GM18951 (cell line): Measurements from ENCODE around the gene APOB.

ENCODE experiments used
- POLR2A ChIP-seq: IDR thresholded peaks from 4 replicates; pipeline ENCODE4 v1.6.1; 2011; ENCODE audit warnings: mild to moderate bottlenecking; ENCODE audit not compliant: insufficient read length, insufficient read depth; ENCODE audit errors: extremely low read depth
- in situ Hi-C: fragments of 300-500 bp; cut with MboI; formaldehyde crosslinking; loops from one replicate; pipeline ENCODE4 v1.12.0; 2022; ENCODE audit warnings: low sequenced_read_pairs, mixed read lengths, inconsistent platforms; ENCODE audit not compliant: unreplicated experiment

APOB gene

DNA sequence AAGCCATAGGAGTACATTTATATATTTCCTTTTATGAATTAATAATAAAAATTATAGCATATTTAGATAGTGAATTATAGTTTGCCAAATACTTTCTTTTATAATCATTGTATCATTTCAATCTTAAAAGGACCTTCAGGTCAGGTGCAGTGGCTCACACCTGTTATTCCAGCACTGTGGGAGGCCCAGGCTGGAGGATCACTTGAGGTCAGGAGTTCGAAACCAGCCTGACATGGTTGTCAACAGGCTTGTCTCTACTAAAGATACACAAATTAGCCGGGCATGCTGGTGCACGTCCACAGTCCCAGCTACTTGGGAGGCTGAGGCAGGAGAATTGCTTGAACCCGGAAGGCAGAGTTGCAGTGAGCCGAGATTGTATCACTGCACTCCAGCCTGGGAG is 19.7 kb downstream of the APOB start:
- in situ Hi-C loops = no loop called here
- TF ChIP-seq POLR2A = no peak

DNA sequence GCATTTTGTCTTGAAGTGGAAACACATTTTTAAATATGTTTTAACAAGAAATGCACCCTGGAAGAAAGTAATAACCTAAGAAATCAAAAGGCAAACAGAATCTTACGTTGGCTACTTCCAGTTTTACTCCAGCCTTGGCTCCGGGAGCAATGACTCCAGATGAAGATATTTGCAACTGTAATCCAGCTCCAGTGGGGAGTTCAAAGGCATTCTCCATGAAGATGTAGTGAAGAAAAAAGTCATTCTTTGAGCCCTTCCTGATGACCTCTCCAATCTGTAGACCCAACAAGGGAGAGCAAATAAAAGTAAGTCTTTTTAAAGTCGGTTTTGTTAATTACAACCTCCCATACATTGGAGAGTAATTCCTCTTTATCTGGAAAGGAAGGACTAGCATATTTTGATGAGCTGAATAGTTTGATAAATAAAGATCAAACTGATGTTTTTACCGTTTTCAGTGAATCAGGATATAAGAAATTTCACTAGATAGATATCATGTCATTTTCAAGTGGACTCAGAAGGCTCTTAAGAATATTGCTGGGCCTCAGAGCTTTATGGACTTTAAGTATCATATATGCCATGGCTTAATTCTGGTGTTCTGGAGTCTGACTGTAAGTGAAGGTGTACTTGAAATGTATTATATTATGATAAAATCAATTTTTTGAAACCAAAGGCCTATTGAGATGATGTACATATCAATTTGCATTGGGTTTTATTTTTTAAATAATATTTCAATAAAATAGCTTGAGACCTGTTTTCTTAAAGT is 20.3 kb downstream of the APOB start:
- TF ChIP-seq POLR2A = no peak
- in situ Hi-C loops = no loop called here

DNA sequence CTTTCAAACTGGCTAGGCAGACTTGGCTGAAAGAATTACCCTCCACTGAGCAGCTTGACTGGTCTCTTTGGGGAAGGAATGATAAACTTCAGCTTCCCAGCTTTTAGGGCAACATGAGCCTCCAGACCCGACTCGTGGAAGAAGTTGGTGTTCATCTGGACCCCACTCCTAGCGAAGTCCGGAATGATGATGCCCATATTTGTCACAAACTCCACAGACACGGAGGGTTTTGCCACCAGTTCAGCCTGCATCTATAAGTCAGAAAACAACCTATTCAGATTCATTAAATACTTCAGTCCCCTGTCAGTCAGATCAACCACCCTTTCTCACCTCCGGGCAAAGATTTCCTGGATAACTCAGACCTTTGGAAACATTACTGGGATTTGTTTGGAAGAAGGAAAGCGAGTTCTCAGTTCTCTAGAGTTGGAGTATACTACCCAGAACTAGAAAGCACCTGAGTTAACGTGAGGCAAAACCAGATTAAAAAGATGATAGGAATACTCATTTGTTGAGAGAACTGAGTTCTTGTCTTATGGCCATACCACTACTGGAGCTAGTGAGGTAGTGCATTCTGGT is 21.0 kb downstream of the APOB start:
- TF ChIP-seq POLR2A = no peak
- in situ Hi-C loops = no loop called here

GRCh38 chr2:21021430-21021829 is 22.4 kb downstream of the APOB start:
- in situ Hi-C loops = no loop called here
- TF ChIP-seq POLR2A = no peak

DNA sequence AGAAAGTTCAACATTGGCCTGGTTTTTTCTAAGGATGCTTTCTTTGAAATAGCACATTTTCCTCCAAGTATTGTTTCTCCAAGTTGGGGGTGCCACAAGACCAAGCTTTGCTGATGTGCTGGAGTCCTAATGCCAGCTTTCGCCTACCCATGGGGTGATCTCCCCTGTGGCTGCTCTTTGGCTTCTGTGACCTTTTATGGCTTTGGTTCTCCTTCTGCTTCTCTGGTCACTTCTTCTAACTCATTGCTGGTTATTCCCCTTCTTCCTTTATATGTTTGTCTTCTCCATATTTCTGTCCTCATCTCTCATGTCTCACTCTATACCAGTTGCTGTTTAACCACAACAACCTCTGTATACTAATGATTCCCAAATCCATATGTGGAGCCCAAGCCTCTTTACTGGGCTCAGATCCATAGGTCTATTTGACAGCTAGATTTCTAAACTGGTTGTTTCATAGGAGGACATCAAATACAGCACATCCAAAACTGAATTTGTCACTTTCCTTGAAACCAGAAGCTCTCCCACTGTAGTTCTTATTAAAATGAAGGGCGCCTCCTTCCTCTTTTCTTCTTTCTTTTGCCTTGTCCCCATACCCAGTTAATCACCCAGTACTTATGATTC is 23.1 kb downstream of the APOB start:
- in situ Hi-C loops = no loop called here
- no peak for TF ChIP-seq POLR2A

DNA sequence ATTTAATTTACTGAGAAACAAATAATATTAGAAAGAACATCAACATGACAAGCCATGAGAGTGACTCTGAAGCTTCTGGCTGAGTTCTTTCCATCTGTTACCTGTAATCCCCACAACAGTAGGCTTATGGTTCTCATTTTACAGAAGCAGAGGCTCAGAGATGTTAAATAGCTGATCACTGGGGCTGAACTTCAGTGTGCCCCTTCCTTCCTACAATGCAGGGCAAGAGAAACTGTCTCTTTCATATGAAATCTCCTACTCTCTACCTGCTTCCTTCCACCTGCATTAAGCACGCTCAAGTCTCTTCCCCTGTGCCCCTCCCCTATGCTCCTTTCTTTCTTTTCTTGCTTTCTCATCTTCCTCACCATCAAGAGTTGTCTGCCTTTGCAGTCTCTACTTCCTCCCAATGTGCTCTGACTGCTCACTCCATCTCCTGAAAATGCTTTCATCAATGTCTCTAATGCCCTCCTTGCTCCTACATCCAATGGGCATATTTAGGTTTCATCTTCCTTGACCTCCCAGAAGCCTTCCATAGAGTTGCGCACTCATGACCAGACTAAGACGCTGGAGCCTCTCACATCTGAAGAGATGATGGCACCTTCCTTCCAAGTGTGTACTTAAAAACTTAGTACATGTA is 23.7 kb downstream of the APOB start:
- TF ChIP-seq POLR2A = no peak
- in situ Hi-C loops = no loop called here

- TF ChIP-seq POLR2A = no peak
These were observed 24.2 kb downstream of the APOB start for GRCh38 chr2:21019678-21020021.

GRCh38 chr2:21019000-21019677 is 24.7 kb downstream of the APOB start:
- in situ Hi-C loops = no loop called here
- TF ChIP-seq POLR2A = no peak

More at GRCh38 chr2:21019678-21020021, 24.2 kb downstream of the APOB start:
- in situ Hi-C loops = no loop called here

DNA sequence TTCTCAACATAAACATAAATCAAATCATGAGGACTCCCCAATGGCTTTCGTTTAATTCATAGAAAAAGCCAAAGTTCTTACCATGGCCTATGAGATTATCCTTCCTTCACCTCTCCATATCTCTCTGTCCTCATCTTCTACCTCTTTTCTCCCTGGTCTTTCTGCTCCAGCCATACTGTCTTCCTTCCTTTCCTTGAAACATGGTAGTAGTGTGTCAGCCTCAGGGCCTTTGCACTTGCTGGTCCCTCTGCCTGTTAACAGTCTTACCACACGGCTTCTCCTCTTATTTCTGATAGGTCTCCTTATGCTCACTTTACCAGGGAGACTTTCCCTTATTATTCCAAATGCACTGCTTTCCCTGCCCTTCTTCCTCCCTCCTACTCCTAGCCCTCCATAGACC is 25.6 kb downstream of the APOB start:
- TF ChIP-seq POLR2A = no peak
- in situ Hi-C loops = no loop called here

DNA sequence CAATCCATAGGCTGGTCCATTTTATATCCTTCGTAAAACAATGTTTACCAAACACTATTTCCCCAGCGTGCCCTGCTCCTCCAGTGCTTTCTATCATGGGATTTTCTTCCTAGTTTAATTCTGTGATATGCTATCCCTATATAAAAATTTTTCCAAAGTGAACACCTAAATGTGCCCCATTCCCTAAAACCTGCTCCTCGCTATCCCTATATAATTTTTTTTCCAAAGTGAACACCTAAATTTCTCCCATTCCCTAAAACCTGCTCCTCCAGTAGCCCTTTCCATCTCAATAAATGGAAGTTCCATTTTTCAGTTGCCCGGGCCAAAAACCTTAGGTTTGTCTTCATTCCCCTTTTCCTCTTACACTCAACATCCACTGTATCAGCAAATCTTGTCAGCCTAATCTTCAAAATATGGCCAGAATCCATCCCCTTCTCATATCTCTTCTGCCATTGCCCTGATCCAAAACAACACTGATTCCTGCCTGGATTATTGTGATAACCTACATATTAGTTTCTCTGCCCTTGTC is 26.1 kb downstream of the APOB start:
- in situ Hi-C loops = no loop called here

DNA sequence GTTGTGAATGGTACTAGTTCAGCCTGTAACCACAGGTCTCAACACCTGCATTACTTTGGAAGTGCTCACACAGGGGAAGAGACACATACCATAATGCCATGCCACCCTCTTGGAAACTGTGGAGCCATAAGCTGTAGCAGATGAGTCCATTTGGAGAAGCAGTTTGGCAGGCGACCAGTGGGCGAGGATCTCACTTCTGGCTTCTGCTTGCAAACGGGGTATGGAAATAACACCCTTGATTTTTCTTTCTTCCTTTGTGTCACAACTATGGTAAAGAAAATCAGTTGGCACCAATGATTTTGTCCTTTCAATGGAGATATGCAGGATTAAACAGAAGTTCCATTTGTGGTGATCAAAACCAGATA is 28.6 kb downstream of the APOB start:
- TF ChIP-seq POLR2A = no peak
- in situ Hi-C loops = no loop called here

More for the DNA sequence above, 26.1 kb downstream of the APOB start:
- TF ChIP-seq POLR2A = no peak

DNA sequence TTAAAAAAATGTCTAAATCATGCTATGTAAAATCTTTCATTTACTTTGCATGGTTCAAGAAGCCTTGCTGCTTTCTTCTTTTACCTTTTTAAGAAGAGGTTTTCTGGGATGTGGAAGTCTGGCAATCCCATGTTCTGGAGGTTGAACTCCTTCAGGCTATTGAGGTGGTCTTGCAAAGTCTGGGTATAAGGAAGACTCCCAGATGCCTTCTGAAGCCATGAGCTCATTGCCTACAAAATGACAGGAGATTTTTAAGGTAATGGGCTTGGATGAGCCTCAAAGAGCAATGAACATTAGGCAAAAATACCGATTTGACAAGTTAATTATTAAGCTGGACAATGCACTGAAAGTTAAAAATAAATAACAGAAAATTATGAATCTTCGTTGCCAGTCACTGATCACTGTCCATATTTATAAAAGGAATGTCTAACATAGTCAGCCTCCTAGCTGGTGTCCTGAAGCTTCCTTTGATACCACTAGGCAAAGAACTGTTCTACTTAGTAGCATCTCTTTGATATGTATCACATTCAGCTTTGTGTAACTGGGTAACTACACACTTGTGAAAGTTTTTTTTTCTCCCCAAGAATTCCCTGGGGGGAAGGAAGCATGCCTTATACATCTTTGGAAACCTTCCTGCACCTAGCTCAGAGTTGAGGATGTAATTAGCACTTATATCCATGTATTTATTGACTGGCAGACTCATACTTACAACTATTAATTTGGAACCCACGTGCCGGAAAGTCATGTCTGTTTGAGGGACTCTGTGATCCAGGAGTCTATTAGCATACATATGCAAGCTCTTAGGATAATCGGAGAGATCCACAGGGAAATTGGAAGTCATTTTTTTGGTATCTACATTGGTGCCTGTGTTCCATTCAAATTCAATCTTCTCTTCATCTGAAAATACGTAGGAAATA is 29.3 kb downstream of the APOB start:
- in situ Hi-C loops = no loop called here
- no peak for TF ChIP-seq POLR2A

- in situ Hi-C loops = no loop called here
- no peak for TF ChIP-seq POLR2A
These were observed 30.6 kb downstream of the APOB start for GRCh38 chr2:21013043-21013816.
